GM21390 (cell line): ENCODE results near the gene ERICH4.
"Not testable (repeated sequence)": the region's sequence is repeated elsewhere in the genome, so short reads cannot be mapped to it uniquely, and the experiment has no call there.

Experiments
- ATAC-seq: cut with Tn5 transposase; IDR thresholded peaks from one replicate; pipeline ENCODE4 v1.9.1; 2021; ENCODE audit not compliant: unreplicated experiment

The ERICH4 gene

GRCh38 chr19:41476583-41476982 lies 33.6 kb downstream of the ERICH4 start:
- no peak for ATAC-seq

DNA sequence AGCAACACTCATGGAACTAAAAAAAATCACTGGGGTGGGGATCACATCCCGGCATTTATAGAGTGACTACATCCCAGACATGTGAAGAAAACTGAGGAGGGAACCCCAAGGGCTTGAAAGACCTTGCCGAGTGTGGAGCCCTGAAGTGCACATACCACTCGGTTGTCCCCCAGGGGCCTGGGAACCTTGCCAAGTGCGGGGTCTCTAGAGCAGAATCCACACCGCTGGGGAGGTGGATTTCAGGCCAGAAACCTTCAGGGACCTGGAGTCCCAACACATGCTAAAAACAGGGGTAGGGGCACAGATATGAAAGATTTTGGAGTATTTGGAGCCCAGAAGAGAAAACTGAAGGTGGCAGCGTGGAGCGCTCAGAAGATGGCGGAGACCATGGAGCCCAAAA lies 35.2 kb downstream of the ERICH4 start:
- ATAC-seq: no peak

DNA sequence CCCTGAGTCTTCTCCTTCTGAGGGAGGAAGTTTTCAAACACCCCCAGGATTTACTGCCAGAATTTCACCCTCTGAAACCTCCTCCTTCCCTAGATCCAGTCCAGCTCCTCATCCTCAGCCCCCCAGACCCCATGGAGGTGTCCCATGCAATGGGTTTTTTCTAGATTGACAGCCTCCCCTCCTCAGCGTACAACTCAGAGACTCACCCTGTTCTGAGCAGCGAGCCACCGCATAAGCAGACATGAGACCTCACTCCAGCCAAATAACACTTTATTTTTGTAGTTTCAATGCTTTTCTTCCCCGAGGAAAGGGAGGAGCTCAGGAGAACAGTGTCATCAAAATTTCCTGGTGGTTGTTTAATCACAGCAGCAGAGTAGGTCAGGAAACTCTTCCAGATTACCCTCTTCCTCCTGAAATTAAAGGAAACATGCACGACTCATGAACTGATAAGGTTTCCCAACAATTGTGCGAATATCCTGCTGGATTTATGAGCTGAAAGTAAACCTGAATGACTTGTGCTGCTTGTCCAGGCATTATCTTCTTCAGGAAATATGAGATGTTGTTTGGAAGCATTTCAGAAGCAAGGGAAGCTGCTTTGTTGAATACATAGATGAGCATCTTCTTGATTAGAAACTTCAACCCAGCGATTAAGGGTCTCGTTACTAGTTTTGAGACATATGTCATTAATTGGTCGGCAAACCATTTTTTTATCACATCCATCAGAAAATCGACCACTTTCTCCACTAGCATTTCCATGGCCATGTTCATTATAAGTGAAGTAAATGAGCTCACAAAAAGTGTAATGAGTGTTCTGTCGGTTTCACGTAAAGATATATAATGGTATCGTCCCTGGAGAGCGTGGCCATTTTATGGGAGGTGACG lies 36.2 kb downstream of the ERICH4 start:
- no peak for ATAC-seq

- no peak for ATAC-seq
These were observed 36.8 kb downstream of the ERICH4 start for GRCh38 chr19:41479757-41480191.

- no peak for ATAC-seq
These were observed 37.4 kb downstream of the ERICH4 start for GRCh38 chr19:41480336-41480735.

DNA sequence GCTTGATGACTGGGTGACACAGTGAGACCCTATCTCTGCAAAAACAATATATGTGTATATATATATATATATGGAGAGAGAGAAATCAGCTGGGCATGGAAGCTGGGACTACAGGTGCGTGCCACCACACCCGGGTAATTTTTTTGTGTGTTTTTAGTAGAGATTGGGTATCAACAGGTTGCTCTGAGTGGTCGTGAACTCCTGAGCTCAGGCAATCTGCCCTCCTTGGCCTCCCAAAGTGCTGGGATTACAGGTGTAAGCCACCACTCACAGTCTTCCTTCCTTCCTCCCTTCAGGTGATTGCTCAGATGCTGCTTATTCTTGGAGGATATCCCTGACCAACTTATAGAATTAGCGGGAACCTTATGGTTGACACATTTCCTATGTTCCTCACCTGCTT lies 41.9 kb downstream of the ERICH4 start:
- ATAC-seq: no peak

DNA sequence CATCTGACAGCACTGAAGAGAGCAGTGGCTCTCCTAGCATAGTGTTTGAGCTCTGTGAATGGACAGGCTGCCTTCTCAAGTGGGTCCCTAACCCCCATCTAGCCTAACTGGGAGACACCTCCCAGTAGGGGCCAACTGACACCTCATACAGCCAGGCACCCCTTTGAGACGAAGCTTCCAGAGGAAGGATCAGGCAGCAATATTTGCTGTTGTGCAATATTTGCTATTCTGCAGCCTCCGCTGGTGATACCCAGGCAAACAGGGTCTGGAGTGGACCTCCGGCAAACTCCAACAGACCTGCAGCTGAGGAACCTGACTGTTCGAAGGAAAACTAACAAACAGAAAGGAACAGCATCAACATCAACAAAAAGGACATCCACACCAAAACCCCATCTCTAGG lies 44.0 kb downstream of the ERICH4 start:
- ATAC-seq: not testable (repeated sequence)

DNA sequence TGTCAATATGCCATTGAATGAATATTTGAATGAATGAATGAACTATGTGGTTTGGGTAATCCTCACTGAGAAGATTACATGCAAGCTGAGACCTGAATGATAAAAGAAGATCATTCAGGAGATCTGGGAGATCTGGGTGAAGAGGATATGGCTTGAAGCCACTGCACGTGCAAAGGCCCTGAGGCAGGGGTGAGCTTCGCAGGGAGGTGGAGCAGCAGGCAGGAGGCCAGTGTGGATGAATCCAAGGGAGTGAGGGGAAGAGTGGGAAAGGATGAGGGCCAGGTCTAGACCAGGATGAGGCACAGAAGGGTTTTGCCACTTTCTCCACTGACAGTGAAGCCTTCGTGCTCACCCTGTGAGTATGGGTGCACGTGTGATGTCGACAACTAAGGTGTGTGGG lies 49.9 kb downstream of the ERICH4 start:
- ATAC-seq: no peak
